C4-2B (cell line): ENCODE results near the gene GRM4.

Experiments used
- ZFX ChIP-seq: fragments of 450-650 bp; IDR thresholded peaks from 2 replicates; pipeline ENCODE4 v1.6.1; 2017
- TF ChIP-seq, protein P1 (sequence below): fragments of 450-650 bp; conservative IDR thresholded peaks from 2 replicates; pipeline ENCODE4 v1.5.1; 2017; ENCODE audit warnings: mild to moderate bottlenecking

DNA sequence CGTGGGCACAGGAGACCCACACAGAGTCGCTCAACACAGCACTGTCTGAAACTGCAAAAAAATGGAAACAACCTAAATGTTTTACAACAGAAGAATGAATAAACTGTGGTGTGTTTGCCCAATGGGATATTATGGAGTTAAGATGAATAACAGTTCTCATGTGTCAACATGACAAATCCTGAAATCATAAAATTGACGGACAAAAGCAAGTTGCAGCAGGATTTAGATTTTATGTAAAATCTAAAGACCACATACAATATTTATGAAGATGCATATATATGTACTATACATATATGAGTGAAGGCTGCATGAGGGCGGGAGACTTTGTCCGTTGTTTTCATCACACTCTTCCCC, 79.7 kb downstream of the GRM4 start:
- TF ChIP-seq, protein P1, sequence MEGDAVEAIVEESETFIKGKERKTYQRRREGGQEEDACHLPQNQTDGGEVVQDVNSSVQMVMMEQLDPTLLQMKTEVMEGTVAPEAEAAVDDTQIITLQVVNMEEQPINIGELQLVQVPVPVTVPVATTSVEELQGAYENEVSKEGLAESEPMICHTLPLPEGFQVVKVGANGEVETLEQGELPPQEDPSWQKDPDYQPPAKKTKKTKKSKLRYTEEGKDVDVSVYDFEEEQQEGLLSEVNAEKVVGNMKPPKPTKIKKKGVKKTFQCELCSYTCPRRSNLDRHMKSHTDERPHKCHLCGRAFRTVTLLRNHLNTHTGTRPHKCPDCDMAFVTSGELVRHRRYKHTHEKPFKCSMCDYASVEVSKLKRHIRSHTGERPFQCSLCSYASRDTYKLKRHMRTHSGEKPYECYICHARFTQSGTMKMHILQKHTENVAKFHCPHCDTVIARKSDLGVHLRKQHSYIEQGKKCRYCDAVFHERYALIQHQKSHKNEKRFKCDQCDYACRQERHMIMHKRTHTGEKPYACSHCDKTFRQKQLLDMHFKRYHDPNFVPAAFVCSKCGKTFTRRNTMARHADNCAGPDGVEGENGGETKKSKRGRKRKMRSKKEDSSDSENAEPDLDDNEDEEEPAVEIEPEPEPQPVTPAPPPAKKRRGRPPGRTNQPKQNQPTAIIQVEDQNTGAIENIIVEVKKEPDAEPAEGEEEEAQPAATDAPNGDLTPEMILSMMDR, result no peak
- TF ChIP-seq ZFX, result no peak
